ENCODE results near the gene ECM2.

GRCh38 chr9:92506184-92506857 is 29.5 kb downstream of the ECM2 start:
- no peak for TF ChIP-seq RAD21 (IDR thresholded peaks at IDR 0.05; ENCODE audit: low read length)
- peak in 1 of 2 experiments; percentile 56; a peak in 1 of 4 replicates for TF ChIP-seq EP300 (IDR thresholded peaks at IDR 0.05; ENCODE audit: borderline replicate concordance in 1 of 2, low read depth in 1 of 2, low read length in 1 of 2)
- TF ChIP-seq, protein P1, sequence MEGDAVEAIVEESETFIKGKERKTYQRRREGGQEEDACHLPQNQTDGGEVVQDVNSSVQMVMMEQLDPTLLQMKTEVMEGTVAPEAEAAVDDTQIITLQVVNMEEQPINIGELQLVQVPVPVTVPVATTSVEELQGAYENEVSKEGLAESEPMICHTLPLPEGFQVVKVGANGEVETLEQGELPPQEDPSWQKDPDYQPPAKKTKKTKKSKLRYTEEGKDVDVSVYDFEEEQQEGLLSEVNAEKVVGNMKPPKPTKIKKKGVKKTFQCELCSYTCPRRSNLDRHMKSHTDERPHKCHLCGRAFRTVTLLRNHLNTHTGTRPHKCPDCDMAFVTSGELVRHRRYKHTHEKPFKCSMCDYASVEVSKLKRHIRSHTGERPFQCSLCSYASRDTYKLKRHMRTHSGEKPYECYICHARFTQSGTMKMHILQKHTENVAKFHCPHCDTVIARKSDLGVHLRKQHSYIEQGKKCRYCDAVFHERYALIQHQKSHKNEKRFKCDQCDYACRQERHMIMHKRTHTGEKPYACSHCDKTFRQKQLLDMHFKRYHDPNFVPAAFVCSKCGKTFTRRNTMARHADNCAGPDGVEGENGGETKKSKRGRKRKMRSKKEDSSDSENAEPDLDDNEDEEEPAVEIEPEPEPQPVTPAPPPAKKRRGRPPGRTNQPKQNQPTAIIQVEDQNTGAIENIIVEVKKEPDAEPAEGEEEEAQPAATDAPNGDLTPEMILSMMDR (IDR thresholded peaks at IDR 0.05) = no peak
- TF ChIP-seq GABPA (IDR thresholded peaks at IDR 0.05; ENCODE audit: low read depth) = no peak
- no peak for TF ChIP-seq RCOR1 (IDR thresholded peaks at IDR 0.05; ENCODE audit: low read length)

All from SK-N-SH (cell line).